Measurements from ENCODE around the gene IKBKE.
A peak's percentile ranks its signal among the peaks of the same experiment; 100 is the strongest.

IKBKE gene

DNA sequence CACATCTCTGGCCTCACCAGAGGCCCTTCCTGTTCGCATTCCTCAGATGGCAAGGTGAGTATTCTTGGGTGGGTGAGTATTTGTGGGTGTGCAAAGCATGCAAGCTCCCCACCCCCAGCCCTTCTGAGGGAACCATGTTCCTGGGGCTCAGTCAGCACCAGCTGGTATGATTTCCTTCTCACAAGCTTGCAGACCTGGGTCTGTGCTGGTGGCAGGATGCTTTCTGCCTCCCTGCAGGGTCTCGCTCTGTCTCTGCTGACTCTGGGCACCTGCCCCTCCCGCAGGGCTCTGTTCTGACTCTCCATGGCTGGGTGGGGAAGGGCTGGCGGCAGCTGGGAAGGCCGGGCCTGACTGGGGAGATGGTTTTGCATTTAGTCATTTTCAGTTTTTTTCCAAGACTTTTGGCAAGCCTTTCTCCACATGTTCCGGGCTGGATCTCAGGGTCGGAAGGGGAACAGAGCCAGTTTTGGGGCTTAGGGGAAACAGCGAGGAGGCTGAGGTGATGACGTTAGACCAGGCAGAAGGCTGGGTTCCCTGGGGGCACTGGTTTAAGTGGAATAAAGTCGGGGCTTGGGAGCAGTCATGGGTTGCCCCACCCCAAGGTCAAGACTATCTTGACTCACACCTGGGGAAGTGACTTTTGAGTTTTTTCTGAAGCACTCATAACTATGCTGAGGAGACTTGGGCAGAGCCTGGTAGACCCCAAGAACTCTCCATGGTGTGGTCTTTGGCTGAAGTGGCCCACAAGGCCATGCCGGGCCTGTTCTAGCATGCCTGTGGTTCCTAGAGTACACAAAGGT lies 43.2 kb downstream of the IKBKE start:
- DNase-seq = no peak

DNA sequence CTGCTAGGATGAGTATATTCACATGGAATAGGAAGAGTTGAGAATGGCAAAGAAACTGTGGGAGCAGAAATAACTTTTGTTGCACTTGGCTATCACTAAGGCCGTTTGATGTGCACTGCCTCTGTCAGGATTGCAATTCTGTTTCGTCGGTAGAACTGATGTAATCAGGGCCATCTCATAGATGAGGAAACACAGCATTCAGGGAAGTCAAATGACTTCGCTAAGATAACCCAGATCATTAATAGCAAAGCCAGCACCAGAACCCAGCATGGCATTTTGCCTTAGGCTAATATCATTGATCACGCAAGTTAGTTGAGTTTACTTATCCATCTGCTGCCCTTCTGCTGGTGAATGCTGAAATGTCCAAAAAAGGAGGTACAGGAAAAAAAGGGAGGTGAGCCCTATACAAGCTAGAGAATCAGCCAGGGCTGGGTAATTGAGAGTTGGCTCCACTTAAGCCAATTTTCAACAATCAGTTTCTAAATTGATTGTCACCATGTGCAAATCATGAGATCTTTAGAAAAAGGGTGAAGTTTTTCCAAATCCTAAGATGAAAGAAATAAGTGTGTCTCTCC lies 44.6 kb downstream of the IKBKE start:
- DNase-seq = peak; percentile 60 to 80 (median 72)

DNA sequence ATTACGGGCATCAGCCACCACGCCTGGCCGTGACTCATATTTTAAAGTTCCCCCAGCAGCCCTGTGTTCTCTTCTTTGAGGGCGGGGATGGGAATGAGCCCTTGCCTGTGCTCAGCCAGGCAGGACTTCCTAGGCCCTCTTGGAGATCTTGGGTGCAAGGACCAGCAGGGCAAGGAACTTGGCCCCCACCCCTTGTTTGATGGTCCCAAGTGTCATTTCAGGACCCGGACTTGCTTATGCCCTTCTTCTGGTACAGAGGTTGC lies 46.4 kb downstream of the IKBKE start:
- DNase-seq = peak in 3 of 4 experiments; percentile 40 to 46 (median 42)

DNA sequence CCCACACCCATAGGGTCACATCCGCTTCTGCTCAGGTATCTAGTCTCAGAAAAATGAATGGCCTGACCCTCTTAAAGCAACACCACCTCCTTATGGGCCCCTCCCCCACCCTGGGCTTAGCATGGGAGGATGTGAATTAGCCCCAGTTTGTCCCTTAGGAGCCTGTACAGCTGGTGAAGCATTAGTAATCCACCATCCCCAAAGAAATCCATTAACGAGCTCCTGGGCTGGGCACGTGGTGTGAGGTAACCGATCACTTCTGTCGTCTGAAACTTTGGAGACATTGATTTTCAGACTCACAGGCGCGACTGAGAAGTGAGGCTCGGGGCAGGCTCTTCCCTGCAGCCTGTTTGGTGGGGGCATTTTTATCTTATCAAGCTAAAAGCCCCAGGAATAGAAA lies 47.5 kb downstream of the IKBKE start:
- DNase-seq = no peak

DNA sequence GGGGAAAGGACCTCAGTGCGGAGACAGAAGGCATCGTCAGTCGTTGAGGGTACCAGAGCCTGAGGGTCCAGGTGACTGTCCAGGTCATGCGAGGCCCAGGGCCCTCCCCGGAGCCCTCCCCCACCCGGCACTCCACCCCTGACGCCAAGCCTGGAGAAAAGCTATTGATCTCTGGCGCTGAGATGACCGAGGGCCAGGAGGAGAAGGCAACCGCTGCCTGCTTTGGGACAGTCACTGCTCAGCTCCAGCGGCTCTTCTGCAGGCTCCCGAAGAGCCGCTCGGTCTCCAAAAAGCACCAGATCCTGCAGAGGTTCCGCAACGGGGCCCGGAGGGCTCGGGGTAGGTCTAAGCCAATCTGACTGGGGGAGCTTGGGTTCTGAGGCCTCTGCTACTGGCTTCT lies 47.9 kb downstream of the IKBKE start:
- DNase-seq = no peak

DNA sequence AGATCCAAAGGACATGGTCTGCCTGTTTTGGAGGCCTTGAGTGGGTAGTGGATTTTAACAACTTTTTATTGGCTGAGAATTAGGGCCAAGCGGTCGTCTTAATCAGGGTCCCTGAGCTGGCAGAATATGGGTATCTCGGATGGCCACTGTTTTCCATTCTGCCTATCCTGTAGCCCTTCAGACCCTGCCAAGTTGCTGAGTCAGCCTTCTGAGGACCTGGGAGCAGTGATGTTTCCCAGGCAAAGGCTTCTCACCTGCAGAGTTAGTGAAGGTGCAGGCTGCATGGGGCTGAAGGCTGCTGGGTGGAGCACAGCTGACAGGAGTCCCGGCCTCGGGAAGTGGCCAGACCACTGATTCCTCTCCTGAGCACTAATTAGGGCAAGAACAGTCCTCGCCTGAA lies 48.5 kb downstream of the IKBKE start:
- no peak for DNase-seq

DNA sequence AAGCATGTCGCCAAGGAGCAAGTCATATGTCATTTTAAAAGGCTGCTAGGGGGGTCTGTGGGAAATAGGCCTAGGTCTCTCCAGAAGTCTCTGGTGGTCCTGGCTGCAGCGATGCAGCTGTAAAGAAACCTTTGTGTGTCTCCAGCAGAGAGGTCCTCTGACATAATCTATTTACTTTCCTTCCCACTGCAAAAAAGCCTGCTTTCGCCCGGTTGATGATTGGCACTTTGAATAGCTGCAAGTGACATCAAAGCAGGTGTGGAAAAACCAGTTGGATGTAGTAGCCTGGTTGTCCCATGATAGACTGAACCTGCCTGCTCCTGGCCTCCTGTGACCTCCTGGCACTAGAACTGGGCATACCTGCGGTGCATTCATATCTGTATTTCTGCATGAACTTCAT lies 50.9 kb downstream of the IKBKE start:
- DNase-seq = no peak

DNA sequence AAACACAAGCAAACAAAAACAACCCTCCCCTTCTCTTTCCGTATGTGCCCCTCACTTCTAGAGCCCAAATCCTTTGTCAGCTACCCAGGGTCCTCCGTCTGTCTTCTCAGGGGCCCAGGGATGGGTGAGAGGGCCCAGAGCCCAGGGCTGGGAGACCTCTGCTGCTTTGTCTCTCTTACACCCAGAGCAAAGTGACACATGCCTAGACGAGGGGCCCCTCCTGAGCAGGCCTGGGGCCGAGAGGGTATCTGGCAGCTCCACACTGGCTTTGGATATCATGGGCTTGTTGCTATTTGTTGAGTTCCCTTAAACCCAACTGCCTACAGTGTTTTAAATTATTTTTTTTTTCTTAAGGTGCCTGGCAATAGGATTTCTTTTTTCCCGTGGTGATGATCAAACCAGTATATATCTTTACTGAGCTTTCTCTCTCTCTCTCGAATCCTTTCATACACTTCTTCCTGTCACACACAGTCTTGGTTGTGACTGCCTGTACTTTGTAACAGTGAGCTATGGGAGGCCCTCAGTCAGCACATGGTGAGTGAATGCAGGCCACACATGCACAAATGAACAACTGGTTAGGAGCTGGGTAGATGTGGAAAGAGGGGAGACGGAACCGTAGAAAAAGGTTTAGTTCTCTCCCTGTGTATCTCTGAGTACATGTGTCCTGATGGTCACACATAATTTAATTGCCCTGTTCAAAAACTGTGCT lies 51.6 kb downstream of the IKBKE start:
- no peak for DNase-seq

DNA sequence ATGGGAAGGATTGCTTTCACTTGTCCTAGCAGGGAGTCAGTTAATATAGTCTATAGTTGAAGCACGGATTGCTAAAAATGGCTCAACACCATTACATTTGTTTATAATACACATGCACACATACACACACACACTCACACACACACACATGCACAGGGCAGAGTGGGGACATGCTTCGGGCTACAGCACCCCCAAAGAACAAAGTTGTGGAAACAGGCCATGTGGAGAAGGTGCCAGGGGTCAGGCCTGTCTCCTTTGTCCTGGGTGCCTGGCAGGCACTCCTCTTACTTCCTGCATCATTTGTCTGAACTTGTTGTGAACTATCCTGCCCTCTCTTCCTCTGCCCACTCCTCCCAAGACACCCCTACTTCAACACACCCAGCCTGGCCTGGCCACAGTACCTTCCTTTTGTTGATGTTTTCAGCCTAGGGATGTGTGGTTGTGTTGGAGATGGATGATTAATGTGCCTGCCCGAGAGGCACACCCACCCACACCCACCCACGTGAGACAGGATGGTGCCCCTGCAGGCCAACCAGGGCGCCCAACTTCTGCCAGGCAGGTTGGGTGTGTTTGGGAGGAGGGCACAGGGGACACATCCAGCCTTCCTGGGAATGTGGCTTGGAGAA lies 54.6 kb downstream of the IKBKE start:
- peak in 2 of 4 experiments; percentile 25 to 32 for DNase-seq

DNA sequence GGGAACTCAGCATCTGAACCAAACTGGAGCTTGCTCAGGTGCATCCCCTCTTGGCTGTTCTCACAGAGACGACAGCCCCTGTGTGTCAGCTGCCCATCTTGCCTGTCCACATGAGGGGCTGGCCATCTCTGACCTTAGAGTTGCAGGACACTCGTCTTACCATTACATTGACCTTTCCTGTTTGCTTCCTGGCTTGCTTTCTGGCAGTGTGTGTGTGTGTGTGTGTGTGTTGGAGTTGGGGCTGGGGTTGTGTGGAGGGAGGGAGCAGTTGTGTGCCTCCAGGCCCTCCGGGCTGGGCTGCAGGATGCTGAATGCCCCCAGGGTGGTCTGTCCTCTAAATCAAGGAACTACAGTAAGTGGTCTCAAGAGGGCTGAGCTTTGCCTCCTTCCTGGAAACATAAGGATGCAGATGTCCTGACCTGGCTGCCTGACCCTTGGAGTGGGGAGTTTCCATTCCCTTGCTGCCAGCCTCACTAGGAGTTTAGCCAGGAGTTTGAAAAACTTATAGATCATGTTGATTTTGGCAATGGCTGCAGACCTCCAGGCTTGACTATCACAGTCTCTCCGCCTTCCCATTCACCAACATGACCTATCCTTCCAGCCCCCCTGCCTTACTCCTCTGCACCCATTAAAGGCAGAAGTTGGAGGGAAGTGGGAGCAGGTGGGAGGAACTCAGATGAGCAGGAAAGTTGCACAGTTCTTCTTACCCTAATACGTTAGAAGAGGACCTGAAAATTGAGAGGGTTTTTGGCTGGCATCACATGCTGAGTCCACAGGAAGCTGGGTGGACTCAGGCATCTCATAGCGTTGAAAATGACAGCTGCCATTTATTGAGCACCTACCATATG lies 56.0 kb downstream of the IKBKE start:
- peak in 3 of 4 experiments; percentile 22 to 26 (median 22) for DNase-seq

DNA sequence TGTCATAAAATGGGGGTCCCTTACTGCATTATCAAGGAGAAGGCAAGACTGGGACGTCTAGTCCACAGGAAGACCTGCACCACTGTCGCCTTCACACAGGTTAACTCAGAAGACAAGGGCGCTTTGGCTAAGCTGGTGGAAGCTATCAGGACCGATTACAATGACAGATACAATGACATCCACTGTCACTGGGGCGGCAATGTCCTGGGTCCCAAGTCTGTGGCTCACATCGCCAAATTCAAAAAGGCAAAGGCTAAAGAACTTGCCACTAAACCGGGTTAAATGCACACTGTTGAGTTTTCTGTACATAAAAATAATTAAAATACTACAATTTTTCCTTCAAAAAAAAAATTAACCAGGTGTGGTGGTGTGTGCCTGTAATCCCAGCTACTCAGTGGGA lies 59.1 kb downstream of the IKBKE start:
- no peak for DNase-seq

DNA sequence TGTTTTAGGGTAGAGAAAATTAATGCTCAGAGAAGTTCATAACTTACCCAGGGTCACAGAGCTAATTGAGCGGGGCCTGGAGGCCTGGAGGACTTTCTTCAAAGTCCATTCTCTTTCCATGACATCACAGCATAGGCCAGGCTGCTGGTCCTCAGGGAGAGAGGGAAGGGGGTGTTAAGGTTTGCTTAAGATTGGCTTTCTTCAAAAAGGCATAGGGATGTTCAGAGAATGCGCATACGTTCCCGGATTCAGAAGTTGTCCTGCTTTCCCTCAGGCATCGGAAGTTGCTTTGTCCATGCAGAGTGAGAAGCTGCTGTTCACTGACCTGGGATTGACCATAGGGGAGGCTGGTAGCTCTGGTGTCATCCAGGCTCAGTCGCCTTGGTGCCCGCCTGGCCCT lies 62.1 kb downstream of the IKBKE start:
- no peak for DNase-seq

DNA sequence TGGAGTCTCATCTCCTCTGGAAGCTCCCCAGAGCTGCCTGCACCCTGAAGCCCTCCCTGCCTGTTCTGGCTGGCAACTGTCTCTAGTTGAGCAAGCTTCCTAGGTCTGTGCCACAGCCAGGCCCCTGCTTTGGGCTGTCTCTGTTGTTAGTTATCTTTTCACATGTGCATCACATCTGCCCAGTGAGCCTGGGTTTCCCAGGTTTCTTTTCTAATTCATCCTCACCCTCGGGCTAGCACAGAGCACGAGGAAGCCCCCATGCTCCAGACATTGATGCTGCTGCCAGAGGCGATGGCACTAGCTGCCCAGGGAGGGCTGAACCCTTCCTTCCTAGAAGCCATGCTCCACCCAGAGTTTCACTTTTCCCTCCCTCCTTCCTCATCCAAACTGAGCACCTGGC lies 64.3 kb downstream of the IKBKE start:
- no peak for DNase-seq

DNA sequence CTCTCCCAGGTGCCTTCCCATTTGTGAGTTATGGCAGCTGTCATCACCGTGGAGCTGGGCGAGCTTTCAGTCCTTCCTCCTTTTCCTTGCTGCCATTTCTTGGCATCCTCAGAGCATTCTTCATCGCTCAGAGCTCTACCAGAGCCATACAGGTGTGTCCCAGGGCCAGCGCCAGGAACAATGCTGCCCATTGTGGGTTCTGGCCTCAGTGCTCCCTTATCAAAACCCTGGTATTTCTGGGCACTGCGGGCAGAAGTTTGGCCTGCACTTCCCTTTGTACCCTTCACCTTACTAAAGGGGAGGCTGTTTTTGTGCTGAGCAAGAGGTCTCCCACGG lies 65.5 kb downstream of the IKBKE start:
- no peak for DNase-seq

DNA sequence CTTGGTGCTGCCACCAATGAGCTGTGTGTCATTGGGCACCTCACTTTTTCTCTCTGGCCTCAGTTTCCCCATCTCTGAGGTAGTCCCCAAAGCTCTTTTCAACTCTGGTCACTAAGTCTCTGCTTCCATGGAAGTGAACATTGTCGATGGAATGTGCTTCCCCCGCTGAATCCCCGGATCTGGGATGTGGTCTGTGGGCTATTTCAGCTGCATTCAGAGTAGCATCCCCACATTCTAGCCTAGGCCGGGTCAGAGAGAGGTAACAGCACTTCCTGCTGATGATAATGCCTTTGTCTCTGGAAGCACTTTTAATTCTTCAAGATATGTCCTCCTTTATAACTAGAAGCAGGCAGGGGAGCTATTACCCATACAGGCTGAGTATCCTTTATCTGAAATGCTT lies 66.9 kb downstream of the IKBKE start:
- no peak for DNase-seq

DNA sequence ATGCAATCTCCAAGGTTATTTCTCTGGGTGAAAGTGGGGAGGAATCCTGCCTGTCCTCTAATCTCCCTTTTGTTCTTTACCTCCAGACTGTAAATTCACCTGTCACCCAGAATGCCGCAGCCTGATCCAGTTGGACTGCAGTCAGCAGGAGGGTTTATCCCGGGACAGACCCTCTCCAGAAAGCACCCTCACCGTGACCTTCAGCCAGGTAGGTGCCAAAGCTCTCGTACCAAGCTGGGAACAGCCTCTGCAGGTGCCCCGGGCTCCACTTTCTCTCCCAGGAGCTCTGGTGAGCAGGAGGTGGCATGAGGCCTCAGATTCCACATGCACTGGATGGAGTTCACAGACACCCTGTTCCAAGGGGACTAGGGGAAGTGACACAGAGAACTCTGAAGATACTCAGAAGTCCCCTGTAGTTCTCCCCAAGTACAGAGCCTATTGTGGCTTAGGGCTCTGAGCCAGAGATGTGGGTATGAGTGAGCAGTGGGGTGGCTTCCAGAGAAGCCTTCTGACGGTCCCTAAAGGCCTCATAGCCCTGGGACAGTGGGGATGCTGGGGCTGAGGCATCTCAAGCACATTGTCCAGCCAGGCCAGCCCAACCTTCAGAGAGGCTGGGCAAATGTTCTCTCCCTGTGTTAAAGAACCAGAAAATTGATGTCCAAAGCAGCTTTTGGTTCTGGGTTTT lies 68.0 kb downstream of the IKBKE start:
- DNase-seq = no peak

DNA sequence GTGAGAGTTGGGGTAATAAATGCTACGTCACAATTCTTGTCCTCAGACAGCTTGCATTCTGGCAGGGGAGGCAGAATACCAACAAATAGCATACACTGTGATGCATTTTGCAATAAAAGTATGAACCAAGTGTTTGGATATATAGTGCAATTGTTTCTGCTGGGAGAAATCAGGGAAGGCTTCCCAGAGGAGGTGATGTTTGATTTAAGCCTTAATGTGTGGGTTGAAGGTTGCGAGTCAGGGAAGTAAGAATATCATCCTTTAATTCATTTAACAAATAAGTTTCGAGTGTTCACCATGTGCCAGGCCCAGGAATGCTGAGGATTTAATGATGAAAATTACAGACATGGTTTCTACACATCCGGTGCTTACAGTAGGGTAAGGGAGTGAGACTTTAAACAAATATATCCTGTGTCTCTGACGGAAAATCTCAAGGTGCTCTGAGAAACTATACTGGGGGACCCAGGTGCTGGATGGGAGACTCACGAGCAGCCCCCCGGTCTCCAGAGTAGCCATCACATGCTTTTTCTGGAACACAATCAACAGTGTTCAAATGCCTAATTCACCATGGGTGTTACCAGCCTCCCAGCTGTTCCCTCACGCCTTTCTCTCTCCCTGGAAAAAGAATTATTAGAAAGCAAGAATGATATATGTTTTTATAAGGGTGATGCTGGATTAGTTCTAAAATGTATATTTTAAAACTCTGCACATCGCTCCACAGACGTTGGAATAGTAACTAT lies 68.8 kb downstream of the IKBKE start:
- DNase-seq = no peak

DNA sequence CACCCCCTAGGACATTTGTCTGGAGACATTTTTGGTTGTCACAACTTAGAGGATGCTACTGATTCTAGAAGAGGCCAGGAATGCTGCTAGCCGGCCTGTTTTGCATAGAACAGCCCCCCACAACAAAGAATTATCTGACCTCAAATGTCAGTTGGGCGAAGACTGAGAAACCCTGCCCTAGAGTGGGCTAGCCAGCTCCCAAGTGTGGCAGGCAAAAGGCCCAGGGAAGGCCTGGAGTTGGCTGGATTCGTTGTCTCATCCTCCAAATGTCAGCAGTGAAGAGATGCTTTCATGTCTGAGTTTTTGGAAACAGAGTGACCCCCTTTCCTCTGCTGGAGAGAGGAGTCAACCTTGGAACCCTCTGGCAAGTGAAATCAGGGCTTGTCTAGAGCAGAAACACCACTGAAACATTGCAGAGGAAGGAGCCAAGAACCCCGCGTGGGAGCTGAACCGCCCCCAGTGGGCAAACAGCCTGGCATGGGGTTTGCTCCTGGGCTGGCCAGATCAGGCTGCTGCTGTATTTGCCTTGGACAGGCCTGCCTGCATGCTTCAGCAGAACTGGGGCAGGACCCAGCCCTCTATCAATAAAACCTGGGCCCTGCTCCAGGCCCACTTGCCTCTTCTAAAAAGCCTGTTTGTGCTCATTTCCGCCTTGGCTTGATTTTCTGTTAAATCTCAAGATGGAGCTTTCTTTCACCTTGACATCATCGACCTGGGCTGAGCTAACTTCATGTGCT lies 69.9 kb downstream of the IKBKE start:
- peak in 3 of 4 experiments; percentile 13 to 49 (median 33) for DNase-seq

DNA sequence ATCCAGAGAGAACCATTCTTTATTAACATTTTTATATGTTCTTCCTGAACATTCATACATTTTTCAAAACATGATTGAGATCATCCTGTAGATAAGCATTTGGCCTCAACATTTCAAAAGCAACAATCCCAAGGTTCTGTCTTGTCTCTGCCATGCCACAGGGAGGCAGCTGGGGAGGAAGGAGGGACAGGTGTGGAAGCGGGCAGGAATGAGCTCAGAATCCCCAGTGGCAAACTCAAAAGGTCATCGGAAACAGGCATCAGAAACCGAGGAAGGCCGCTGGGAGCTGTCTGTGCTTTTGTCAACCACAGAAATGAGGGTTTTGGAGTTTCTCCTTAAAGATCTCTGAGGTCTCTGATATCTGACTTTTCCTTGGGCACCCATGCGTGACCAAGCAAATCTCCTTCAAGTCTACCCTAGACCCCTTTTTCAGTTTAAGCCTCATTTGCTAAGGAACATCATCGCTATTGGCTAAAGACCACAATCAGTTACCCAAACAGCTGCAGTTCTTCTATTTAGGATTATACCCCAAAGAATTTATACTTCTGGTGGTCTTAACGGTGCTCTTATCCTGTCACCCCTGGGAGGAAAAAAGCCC lies 71.1 kb downstream of the IKBKE start:
- no peak for DNase-seq

DNA sequence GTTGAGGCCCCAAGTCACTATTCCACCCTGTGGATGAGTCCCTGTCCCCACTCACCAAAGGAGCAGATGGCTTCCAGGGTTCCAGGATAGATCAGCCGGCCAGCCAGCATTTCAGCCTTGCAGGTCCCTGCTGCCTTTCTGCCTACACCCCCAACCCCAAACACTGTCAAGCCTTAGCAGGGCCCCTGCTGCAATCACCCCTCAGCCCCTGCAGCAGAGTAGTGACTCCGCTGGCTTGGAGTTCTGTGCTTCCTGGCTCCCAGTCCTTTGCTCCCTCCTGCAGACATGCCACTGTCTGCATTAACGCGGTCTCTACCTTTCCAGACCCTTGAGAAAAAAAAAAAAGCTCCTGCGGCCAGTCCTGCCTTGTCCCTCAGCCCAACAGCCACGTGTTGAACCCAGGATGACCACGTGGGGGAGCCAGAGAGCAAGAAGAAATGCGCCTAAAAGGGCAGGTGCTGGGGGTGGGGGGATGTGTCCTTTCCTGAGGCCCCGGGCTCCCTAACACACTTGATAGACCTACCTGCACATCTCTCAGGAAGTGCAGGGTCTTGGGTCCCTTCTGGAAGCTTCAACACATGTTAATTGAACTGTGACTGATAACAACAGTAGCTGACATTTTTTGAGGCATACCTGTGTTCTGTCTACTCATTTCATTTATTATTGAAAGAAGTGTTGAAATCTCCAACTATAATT lies 74.4 kb downstream of the IKBKE start:
- peak; percentile 64 to 82 (median 78) for DNase-seq

Measured in suppressor macrophage (primary cell).